WTC11 (cell line): ENCODE data around the gene OPN1SW. TPM values are rescaled to one million over a fixed set of nuclear protein-coding genes. Genes with fewer than 3 reads are reported as not detected.

Source experiments
- ATAC-seq: fragments of 200-7000 bp; cut with Tn5 transposase; 2 replicates; pipeline ENCODE4 v1.10.0; 2021; ENCODE audit warnings: mild to moderate bottlenecking, moderate library complexity
- CTCF ChIA-PET: fragments of 300-600 bp; sonication (Branson Sonifier 250); formaldehyde crosslinking; loops from one replicate; lab custom pipeline; 2021; ENCODE audit warnings: antibody characterized with exemption; lab: Charles Lee
- POLR2A ChIA-PET: fragments of 350-600 bp; sonication (Branson Sonifier 250); formaldehyde crosslinking; loops from one replicate; lab custom pipeline; 2021; ENCODE audit warnings: antibody characterized with exemption; lab: Charles Lee
- DNase-seq: peaks from one replicate; pipeline ENCODE4 v3.0.0; 2021; ENCODE audit warnings: low spot score
- H3K27ac Mint-ChIP-seq: 2 replicates; pipeline ENCODE4 v1.8.0; 2021; ENCODE audit warnings: mixed read lengths
- H3K27me3 Mint-ChIP-seq: 2 replicates; pipeline ENCODE4 v1.8.0; 2021; ENCODE audit warnings: low read depth, mild to moderate bottlenecking, moderate library complexity, mixed read lengths
- H3K36me3 Mint-ChIP-seq: 2 replicates; pipeline ENCODE4 v1.8.0; 2021; ENCODE audit warnings: mixed read lengths
- H3K4me1 Mint-ChIP-seq: 2 replicates; pipeline ENCODE4 v1.8.0; 2022; ENCODE audit warnings: mixed read lengths
- H3K4me3 Mint-ChIP-seq: 2 replicates; pipeline ENCODE4 v1.8.0; 2021; ENCODE audit warnings: mild to moderate bottlenecking, moderate library complexity, mixed read lengths
- H3K9me3 Mint-ChIP-seq: 2 replicates; pipeline ENCODE4 v1.8.0; 2021; ENCODE audit warnings: mixed read lengths
- ARID4B ChIP-seq: sonication (generic); formaldehyde crosslinking; IDR thresholded peaks from 2 replicates; pipeline ENCODE4 v1.8.0; 2023; ENCODE audit warnings: missing genetic modification reagents, mild to moderate bottlenecking, borderline replicate concordance
- ATF1 ChIP-seq: sonication (generic); formaldehyde crosslinking; IDR thresholded peaks from 2 replicates; pipeline ENCODE4 v1.8.1; 2023; ENCODE audit warnings: mild to moderate bottlenecking, moderate library complexity, missing genetic modification reagents
- E2F1 ChIP-seq: sonication (generic); formaldehyde crosslinking; IDR thresholded peaks from 2 replicates; pipeline ENCODE4 v1.8.0; 2022; ENCODE audit warnings: mild to moderate bottlenecking, missing genetic modification reagents
- E2F4 ChIP-seq: sonication (generic); formaldehyde crosslinking; IDR thresholded peaks from 2 replicates; pipeline ENCODE4 v1.8.1; 2022; ENCODE audit warnings: low read depth, mild to moderate bottlenecking, moderate library complexity, missing genetic modification reagents, borderline replicate concordance
- EMX1 ChIP-seq: fragments of 250-450 bp; sonication (Bioruptor Pico); IDR thresholded peaks from 2 replicates; pipeline ENCODE4 v1.8.0; 2021; ENCODE audit warnings: mild to moderate bottlenecking
- ERG ChIP-seq: fragments of 250-450 bp; sonication (Bioruptor Pico); IDR thresholded peaks from 2 replicates; pipeline ENCODE4 v1.8.0; 2021; ENCODE audit warnings: mild to moderate bottlenecking
- GRHL2 ChIP-seq: fragments of 250-450 bp; sonication (Bioruptor Pico); IDR thresholded peaks from 2 replicates; pipeline ENCODE4 v1.8.0; 2022; ENCODE audit warnings: mild to moderate bottlenecking, moderate library complexity; ENCODE audit not compliant: insufficient replicate concordance, severe bottlenecking
- KAT7 ChIP-seq: sonication (generic); formaldehyde crosslinking; IDR thresholded peaks from 2 replicates; pipeline ENCODE4 v1.8.1; 2023; ENCODE audit warnings: missing genetic modification reagents, mild to moderate bottlenecking, borderline replicate concordance
- MAX ChIP-seq: sonication (generic); formaldehyde crosslinking; IDR thresholded peaks from 2 replicates; pipeline ENCODE4 v1.8.0; 2022; ENCODE audit warnings: mild to moderate bottlenecking, missing genetic modification reagents
- NFYB ChIP-seq: sonication (generic); formaldehyde crosslinking; conservative IDR thresholded peaks from 2 replicates; pipeline ENCODE4 v1.8.0; 2022; ENCODE audit warnings: low read depth, missing genetic modification reagents
- NR2C2 ChIP-seq: sonication (generic); formaldehyde crosslinking; IDR thresholded peaks from 2 replicates; pipeline ENCODE4 v1.8.0; 2022; ENCODE audit warnings: mild to moderate bottlenecking, missing genetic modification reagents
- PRRX2 ChIP-seq: fragments of 250-450 bp; sonication (Bioruptor Pico); IDR thresholded peaks from 2 replicates; pipeline ENCODE4 v1.8.0; 2021; ENCODE audit warnings: mild to moderate bottlenecking
- SMAD3 ChIP-seq: sonication (generic); formaldehyde crosslinking; IDR thresholded peaks from 2 replicates; pipeline ENCODE4 v1.8.0; 2022; ENCODE audit warnings: missing genetic modification reagents, mild to moderate bottlenecking, borderline replicate concordance
- TCF7 ChIP-seq: sonication (generic); formaldehyde crosslinking; IDR thresholded peaks from 2 replicates; pipeline ENCODE4 v1.8.0; 2022; ENCODE audit warnings: mild to moderate bottlenecking, low read depth, missing genetic modification reagents, moderate library complexity
- TEAD1 ChIP-seq: sonication (generic); formaldehyde crosslinking; IDR thresholded peaks from 2 replicates; pipeline ENCODE4 v1.8.0; 2022; ENCODE audit warnings: mild to moderate bottlenecking, missing genetic modification reagents
- TEAD4 ChIP-seq: sonication (generic); formaldehyde crosslinking; IDR thresholded peaks from 2 replicates; pipeline ENCODE4 v1.8.0; 2022; ENCODE audit warnings: mild to moderate bottlenecking, missing genetic modification reagents
- ZNF232 ChIP-seq: sonication (generic); formaldehyde crosslinking; IDR thresholded peaks from 2 replicates; pipeline ENCODE4 v1.8.0; 2022; ENCODE audit warnings: mild to moderate bottlenecking, missing genetic modification reagents
- ZNF671 ChIP-seq: fragments of 250-450 bp; sonication (Bioruptor Pico); IDR thresholded peaks from 2 replicates; pipeline ENCODE4 v1.8.0; 2021; ENCODE audit warnings: mild to moderate bottlenecking
- ZSCAN18 ChIP-seq: fragments of 250-450 bp; sonication (Bioruptor Pico); IDR thresholded peaks from 2 replicates; pipeline ENCODE4 v2.1.2; 2022; ENCODE audit warnings: mild to moderate bottlenecking, moderate library complexity
- total RNA-seq: library from RNA; stranded (reverse); gene quantifications from 3 replicates; pipeline ENCODE4 v1.2.3, GENCODE V29; 2021

The OPN1SW gene
- total RNA-seq, 1 experiment from 2014 or later: not detected

- TF ChIP-seq ARID4B (CRISPR knock-in tag) (no peak), PRRX2 (CRISPR knock-in tag) (0 out of 2 replicates have a peak, but pooled peaks have one; percentile 58), ZSCAN18 (no peak), EMX1 (CRISPR knock-in tag) (peak; percentile 60; the same call in 1 of the 2 replicates), ZNF671 (CRISPR knock-in tag) (0 out of 2 replicates have a peak, but pooled peaks have one; percentile 34), TCF7 (CRISPR knock-in tag) (no peak), ERG (CRISPR knock-in tag) (0 out of 2 replicates have a peak, but pooled peaks have one; percentile 88), E2F4 (CRISPR knock-in tag) (no peak), GRHL2 (CRISPR knock-in tag) (no peak), ZNF232 (CRISPR knock-in tag) (peak; percentile 13; the same call in 1 of the 2 replicates), E2F1 (peak; percentile 42; the same call in 1 of the 2 replicates), TEAD4 (CRISPR knock-in tag) (0 out of 2 replicates have a peak, but pooled peaks have one; percentile 15)
These were observed 7.7 kb upstream of the OPN1SW start (continued) for GRCh38 chr7:128783143-128783861.

- ATAC-seq (no peak), DNase-seq (no peak)
- peaks cover 7% of the 10 kb centered on the region; the same call in 1 of the 2 replicates for H3K36me3 Mint-ChIP-seq
- ChIA-PET POLR2A (no interaction called here), CTCF (interaction anchor here (1.2 to 1.8 kb wide), 6 partner anchors 14 to 108 kb away, joined by 3 to 8 read pairs (median 4); no protein-coding TSS in a partner anchor)
- H3K27me3 Mint-ChIP-seq: peaks cover 6% of the 10 kb centered on the region
- no peak for TF ChIP-seq TEAD1
- no peak for TF ChIP-seq MAX (CRISPR knock-in tag)
- no peak for TF ChIP-seq NFYB (CRISPR knock-in tag)
- no peak for TF ChIP-seq ATF1 (CRISPR knock-in tag)
- no peak for TF ChIP-seq SMAD3 (CRISPR knock-in tag)
- no peak for TF ChIP-seq NR2C2 (CRISPR knock-in tag)
- TF ChIP-seq KAT7 (CRISPR knock-in tag): no peak
- H3K4me1 Mint-ChIP-seq: peaks cover 10% of the 10 kb centered on the region
- H3K27ac Mint-ChIP-seq: no peak overlapping the region
- peaks cover 14% of the 10 kb centered on the region for H3K9me3 Mint-ChIP-seq
- peak overlapping the region; percentile 90; the same call in 1 of the 2 replicates for H3K4me3 Mint-ChIP-seq
These were observed 6.3 kb upstream of the OPN1SW start for GRCh38 chr7:128781851-128782250.
